AG09309 (cell line): ENCODE data around the gene SMPD3.

Source experiments
- DNase-seq: peaks from one replicate; pipeline ENCODE4 v3.0.0-alpha.2; 2010; ENCODE audit warnings: low read depth
- H3K4me3 ChIP-seq: 2 replicates; pipeline ENCODE4 v1.5.1; 2011; ENCODE audit warnings: mild to moderate bottlenecking, low read depth, low read length, moderate library complexity; ENCODE audit not compliant: control insufficient read depth
- CTCF ChIP-seq: IDR thresholded peaks from 2 replicates; pipeline ENCODE4 v1.5.1; 2011; ENCODE audit warnings: mild to moderate bottlenecking, low read depth, low read length, inconsistent platforms; ENCODE audit not compliant: insufficient read depth, control insufficient read depth; ENCODE audit errors: missing control alignments

SMPD3 gene

DNA sequence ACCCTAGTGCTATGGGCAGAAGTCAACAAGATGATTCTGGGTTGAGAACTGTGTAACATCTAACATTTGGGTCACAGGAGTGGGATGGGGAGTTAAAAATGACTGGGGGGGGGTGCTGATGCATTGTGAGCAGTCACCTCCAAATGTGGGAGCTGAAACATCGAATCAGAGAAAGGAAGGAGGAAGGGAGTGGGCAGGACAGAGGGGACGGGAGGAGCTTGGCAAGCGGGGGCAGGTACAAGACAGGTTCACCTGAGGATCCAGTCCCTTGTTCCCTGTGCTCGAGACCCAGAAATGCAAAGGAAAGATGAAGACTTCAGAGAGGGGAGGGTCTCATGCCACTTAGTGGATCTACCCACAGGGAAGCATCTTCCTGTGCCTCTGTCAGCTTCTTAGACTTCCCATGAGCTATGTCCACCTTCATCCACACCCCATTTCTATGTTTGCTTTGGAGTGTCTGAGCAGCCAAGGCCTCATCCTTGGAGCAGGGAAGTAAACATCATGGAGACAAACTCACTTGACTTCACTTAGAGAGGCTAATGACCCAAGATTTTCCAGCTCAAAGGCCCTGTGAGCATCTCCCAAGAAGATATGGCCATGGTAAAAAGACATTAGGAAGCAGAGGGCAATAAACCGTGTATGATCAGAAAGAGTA is 20.5 kb downstream of the SMPD3 start:
- no peak for TF ChIP-seq CTCF
- no peak for DNase-seq
- H3K4me3 ChIP-seq: no peak overlapping the region

- TF ChIP-seq CTCF: no peak
- no peak overlapping the region for H3K4me3 ChIP-seq
- no peak for DNase-seq
Measured at GRCh38 chr16:68426347-68426652, 22.0 kb downstream of the SMPD3 start.

DNA sequence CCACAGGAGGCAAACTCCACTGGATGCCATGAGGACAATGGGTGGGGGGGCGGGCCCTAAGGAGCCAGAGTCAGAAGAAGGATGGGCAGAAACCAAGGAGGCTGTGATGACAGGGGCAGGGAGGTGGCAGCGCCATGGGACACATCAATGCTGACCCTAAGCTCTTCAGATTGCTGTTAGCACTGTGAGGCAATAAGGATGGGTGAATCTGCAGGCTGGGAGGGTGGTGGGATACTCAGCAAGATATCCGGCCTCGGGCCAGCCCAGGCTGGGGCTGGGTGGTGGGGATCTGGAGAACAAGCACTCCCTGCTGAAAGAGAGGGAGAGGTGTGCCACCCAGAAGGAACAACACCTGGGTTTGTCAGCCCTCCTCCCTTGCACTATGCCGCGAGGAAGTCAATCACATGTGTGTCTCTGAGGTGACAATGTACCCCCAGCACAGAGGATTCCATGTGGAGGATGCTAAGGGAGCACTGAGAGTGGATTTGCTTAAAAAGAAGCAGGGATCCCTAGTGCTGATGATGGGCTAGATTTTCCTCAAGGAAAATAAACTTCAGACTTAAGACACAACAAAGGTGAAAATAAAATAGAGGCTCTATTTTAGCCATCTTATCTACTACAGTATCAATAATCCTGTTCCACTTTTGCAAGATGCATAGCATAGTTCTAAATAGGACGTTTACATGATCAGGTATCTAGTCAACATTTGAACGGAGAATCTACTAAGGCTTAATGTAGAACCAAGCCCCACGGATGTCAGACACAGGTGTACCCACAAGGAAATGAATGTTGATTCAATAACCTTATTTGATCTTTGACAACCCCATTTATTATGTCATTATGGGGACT is 22.6 kb downstream of the SMPD3 start:
- TF ChIP-seq CTCF: no peak
- no peak for DNase-seq
- H3K4me3 ChIP-seq: no peak overlapping the region

DNA sequence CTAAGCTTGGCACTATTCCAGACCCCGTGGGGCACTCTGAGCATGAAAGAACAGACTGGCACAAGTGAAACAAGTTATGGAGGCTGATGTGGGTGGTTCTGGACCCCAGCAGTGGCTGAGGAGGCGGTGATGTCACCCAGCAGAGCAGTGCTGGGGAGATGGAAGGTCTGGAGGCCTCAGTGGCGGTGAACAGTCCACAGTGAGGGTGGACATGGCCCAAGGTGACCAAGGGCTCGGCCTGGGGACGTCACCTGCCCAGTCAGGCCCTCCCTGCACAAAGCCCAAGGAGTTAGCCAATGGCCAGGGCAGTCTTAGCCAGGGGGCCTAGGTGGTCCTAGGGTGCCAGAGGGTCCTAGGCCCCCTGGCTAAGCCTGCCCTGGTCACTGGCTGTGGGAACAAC is 24.5 kb downstream of the SMPD3 start:
- DNase-seq: no peak
- H3K4me3 ChIP-seq: no peak overlapping the region
- TF ChIP-seq CTCF: no peak

DNA sequence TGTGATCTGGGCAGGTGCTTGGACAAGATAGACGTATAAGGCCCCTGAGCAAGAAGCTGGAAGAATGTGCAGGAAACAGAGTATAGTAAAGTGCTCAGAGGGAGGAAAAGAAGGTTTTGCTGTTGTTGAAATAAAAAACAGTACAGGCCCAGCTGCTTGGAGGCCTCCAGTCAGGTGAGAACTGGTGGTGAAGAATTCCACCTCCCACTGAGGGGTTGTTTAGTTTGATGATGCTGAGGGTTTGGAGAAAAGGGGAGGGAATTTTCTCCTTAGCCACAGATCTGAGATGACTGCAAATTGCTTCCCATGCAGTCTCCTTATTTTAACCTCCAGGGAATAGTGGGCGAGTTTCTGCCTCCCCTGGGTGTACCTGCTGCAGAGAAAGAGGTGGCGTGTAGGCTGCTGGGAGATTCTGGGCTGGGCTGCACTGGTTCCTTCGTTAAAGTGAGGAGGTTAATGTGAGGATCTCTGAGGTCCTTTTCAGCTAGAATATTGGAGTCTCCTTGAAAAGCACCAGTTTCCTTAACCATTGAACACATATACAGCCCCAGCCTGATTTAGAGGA is 25.8 kb downstream of the SMPD3 start:
- no peak overlapping the region for H3K4me3 ChIP-seq
- no peak for TF ChIP-seq CTCF
- no peak for DNase-seq

GRCh38 chr16:68421076-68421475 is 27.2 kb downstream of the SMPD3 start:
- no peak overlapping the region for H3K4me3 ChIP-seq
- no peak for DNase-seq
- TF ChIP-seq CTCF: no peak
